Transverse colon (tissue), 4 donors: ENCODE data around the gene SUGCT.

ENCODE experiments used
- CTCF ChIP-seq, 5 experiments: fragments of 200-600 bp in 3 of 5; fragments of 450-650 bp in 2 of 5; sonication (generic) in 3 of 5; IDR thresholded peaks; 1 replicate in 2 of 5; 2 replicates in 3 of 5; pipeline ENCODE4 v1.5.1; 2016 to 2017; ENCODE audit warnings: antibody characterized with exemption in 5 of 5, inconsistent platforms in 3 of 5, mild to moderate bottlenecking in 2 of 5, moderate library complexity in 1 of 5
- POLR2A ChIP-seq: fragments of 450-650 bp; IDR thresholded peaks from one replicate; pipeline ENCODE4 v1.6.1; 2016; ENCODE audit warnings: antibody characterized with exemption, mild to moderate bottlenecking, moderate library complexity
- POLR2AphosphoS5 ChIP-seq, 3 donors: sonication (generic); formaldehyde crosslinking; IDR thresholded peaks; one replicate each; pipeline ENCODE4 v1.6.1; 2016; ENCODE audit warnings: antibody characterized with exemption in 3 of 3

GRCh38 chr7:40544221-40544723 lies 409.5 kb downstream of the SUGCT start:
- no peak for TF ChIP-seq CTCF (IDR thresholded peaks at IDR 0.05)
- no peak for TF ChIP-seq POLR2A
- TF ChIP-seq POLR2AphosphoS5 (IDR thresholded peaks at IDR 0.05): no peak
